HEK293 (cell line): ENCODE data around the gene GPR153.

Experiments used
- TCF7L2 ChIP-seq: IDR thresholded peaks from 2 replicates; pipeline ENCODE4 v1.6.1; 2011; ENCODE audit warnings: low read depth, mild to moderate bottlenecking, inconsistent platforms, low read length, moderate library complexity, borderline replicate concordance
- YY1 ChIP-seq: fragments of 450-650 bp; formaldehyde crosslinking; IDR thresholded peaks from 2 replicates; pipeline ENCODE4 v1.5.1; 2018; ENCODE audit warnings: missing biosample characterization, missing genetic modification characterization
- ZBTB48 ChIP-seq: fragments of 450-650 bp; formaldehyde crosslinking; IDR thresholded peaks from 2 replicates; pipeline ENCODE4 v1.5.1; 2016; ENCODE audit warnings: missing biosample characterization, missing genetic modification characterization
- ZFHX2 ChIP-seq: fragments of 450-650 bp; formaldehyde crosslinking; conservative IDR thresholded peaks from 2 replicates; pipeline ENCODE4 v1.5.1; 2016; ENCODE audit warnings: missing biosample characterization, missing genetic modification characterization
- ZNF169 ChIP-seq: fragments of 450-650 bp; formaldehyde crosslinking; IDR thresholded peaks from 2 replicates; pipeline ENCODE4 v1.5.1; 2016; ENCODE audit warnings: missing biosample characterization, missing genetic modification characterization
- ZNF747 ChIP-seq: fragments of 450-650 bp; formaldehyde crosslinking; IDR thresholded peaks from 2 replicates; pipeline ENCODE4 v1.5.1; 2016; ENCODE audit warnings: missing biosample characterization, missing genetic modification characterization
- TF ChIP-seq, protein P1 (sequence below): fragments of 450-650 bp; formaldehyde crosslinking; IDR thresholded peaks from 2 replicates; pipeline ENCODE4 v1.5.1; 2016; ENCODE audit warnings: missing biosample characterization, missing genetic modification characterization
- TF ChIP-seq, protein P2 (sequence below): fragments of 450-650 bp; formaldehyde crosslinking; IDR thresholded peaks from 2 replicates; pipeline ENCODE4 v1.5.1; 2016; ENCODE audit warnings: missing biosample characterization, missing genetic modification characterization, low read depth
- TF ChIP-seq, protein P3 (sequence below): fragments of 450-650 bp; formaldehyde crosslinking; IDR thresholded peaks from 2 replicates; pipeline ENCODE4 v1.5.1; 2016; ENCODE audit warnings: missing biosample characterization, missing genetic modification characterization
- TF ChIP-seq, protein P4 (sequence below): fragments of 450-650 bp; formaldehyde crosslinking; IDR thresholded peaks from 2 replicates; pipeline ENCODE4 v1.5.1; 2016; ENCODE audit warnings: missing biosample characterization, missing genetic modification characterization

DNA sequence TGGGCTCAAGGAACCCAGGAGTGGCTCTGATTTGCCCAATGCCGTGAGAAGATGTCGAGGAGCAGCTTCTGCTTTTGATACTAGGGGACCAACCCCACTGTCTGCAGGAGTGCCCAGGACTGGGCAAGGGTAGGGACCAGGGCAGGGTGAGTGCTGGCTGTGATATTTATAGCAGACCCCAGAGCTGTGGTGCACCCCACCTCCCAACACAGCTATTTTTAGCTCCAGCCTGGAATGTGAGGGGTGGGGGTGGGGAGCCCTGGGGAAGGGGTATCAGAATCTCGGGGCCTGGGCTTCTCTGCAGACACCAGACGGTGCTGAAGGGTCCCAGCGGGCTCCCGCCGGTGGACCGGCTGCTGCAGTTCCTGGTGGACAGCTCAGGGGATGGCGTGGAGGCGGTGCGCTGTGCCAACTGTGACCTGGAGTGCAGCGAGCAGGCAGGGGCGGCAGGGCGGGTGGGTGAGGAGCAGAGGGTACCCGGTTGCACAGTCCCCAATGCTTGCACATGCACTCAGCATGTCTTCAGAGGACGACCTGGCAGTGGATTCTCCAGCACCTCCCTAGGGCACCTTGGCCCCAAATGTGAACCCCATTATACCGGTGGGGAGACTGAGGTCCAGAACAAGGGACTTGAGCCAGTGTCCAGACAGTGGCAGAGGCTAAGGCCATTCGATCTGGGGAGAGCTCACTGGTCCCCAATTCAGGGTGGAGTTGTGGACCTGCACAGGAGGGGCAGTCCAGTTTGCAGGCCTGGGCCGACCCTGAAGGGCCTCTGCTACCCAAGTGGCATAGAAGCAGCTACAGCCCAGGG is 53.6 kb downstream of the GPR153 start:
- TF ChIP-seq, protein P1, sequence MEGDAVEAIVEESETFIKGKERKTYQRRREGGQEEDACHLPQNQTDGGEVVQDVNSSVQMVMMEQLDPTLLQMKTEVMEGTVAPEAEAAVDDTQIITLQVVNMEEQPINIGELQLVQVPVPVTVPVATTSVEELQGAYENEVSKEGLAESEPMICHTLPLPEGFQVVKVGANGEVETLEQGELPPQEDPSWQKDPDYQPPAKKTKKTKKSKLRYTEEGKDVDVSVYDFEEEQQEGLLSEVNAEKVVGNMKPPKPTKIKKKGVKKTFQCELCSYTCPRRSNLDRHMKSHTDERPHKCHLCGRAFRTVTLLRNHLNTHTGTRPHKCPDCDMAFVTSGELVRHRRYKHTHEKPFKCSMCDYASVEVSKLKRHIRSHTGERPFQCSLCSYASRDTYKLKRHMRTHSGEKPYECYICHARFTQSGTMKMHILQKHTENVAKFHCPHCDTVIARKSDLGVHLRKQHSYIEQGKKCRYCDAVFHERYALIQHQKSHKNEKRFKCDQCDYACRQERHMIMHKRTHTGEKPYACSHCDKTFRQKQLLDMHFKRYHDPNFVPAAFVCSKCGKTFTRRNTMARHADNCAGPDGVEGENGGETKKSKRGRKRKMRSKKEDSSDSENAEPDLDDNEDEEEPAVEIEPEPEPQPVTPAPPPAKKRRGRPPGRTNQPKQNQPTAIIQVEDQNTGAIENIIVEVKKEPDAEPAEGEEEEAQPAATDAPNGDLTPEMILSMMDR (tag by site-specific recombination): no peak
- TF ChIP-seq, protein P2, sequence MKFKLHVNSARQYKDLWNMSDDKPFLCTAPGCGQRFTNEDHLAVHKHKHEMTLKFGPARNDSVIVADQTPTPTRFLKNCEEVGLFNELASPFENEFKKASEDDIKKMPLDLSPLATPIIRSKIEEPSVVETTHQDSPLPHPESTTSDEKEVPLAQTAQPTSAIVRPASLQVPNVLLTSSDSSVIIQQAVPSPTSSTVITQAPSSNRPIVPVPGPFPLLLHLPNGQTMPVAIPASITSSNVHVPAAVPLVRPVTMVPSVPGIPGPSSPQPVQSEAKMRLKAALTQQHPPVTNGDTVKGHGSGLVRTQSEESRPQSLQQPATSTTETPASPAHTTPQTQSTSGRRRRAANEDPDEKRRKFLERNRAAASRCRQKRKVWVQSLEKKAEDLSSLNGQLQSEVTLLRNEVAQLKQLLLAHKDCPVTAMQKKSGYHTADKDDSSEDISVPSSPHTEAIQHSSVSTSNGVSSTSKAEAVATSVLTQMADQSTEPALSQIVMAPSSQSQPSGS (tag by site-specific recombination): no peak
- no peak for TF ChIP-seq YY1
- TF ChIP-seq ZNF169 (tag by site-specific recombination): no peak
- TF ChIP-seq ZNF747: no peak
- TF ChIP-seq, protein P3, sequence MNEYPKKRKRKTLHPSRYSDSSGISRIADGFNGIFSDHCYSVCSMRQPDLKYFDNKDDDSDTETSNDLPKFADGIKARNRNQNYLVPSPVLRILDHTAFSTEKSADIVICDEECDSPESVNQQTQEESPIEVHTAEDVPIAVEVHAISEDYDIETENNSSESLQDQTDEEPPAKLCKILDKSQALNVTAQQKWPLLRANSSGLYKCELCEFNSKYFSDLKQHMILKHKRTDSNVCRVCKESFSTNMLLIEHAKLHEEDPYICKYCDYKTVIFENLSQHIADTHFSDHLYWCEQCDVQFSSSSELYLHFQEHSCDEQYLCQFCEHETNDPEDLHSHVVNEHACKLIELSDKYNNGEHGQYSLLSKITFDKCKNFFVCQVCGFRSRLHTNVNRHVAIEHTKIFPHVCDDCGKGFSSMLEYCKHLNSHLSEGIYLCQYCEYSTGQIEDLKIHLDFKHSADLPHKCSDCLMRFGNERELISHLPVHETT (tag by site-specific recombination): no peak
- no peak for TF ChIP-seq ZFHX2 (tag by site-specific recombination)
- TF ChIP-seq, protein P4, sequence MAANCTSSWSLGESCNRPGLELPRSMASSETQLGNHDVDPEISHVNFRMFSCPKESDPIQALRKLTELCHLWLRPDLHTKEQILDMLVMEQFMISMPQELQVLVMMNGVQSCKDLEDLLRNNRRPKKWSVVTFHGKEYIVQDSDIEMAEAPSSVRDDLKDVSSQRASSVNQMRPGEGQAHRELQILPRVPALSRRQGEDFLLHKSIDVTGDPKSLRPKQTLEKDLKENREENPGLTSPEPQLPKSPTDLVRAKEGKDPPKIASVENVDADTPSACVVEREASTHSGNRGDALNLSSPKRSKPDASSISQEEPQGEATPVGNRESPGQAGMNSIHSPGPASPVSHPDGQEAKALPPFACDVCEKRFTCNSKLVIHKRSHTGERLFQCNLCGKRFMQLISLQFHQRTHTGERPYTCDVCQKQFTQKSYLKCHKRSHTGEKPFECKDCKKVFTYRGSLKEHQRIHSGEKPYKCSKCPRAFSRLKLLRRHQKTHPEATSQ (tag by site-specific recombination): no peak
- TF ChIP-seq TCF7L2: no peak
- TF ChIP-seq ZBTB48 (tag by site-specific recombination): no peak
